Brain microvascular endothelial cell (primary cell): ENCODE results near the gene C15orf40.

ENCODE experiments used
- DNase-seq: peaks from one replicate; pipeline ENCODE4 v3.0.0-alpha.2; 2020
- H3K27ac ChIP-seq: fragments of 250-450 bp; sonication (Bioruptor Pico); 2 replicates; pipeline ENCODE4 v1.5.1; 2020; ENCODE audit warnings: mild to moderate bottlenecking, moderate library complexity
- H3K27me3 ChIP-seq: fragments of 250-450 bp; sonication (Bioruptor Pico); replicated peaks from 2 replicates; pipeline ENCODE4 v1.5.1; 2020; ENCODE audit warnings: mild to moderate bottlenecking
- H3K36me3 ChIP-seq: fragments of 250-450 bp; sonication (Bioruptor Pico); replicated peaks from 2 replicates; pipeline ENCODE4 v1.5.1; 2020; ENCODE audit warnings: mild to moderate bottlenecking
- H3K4me3 ChIP-seq: 2 replicates; pipeline ENCODE4 v1.5.1; 2011; ENCODE audit warnings: low read depth, mild to moderate bottlenecking, control low read depth, low read length, moderate library complexity
- in situ Hi-C: cut with HindIII; loops from 2 replicates; pipeline ENCODE4 v1.10.0; 2017; ENCODE audit warnings: low sequenced_read_pairs, low pct_ligation_motif_present
- TF ChIP-seq, protein P1 (sequence below): IDR thresholded peaks from 2 replicates; pipeline ENCODE4 v1.5.1; 2011; ENCODE audit warnings: low read depth, mild to moderate bottlenecking, moderate library complexity, low read length, control low read depth, inconsistent platforms; ENCODE audit errors: missing control alignments

Gene C15orf40

GRCh38 chr15:82963471-82964341, 47.7 kb downstream of the C15orf40 start:
- DNase-seq, result no peak
- Histone ChIP-seq H3K27me3 (no peaks in the 10 kb centered on the region), H3K27ac (no peak overlapping the region), H3K36me3 (no peaks in the 10 kb centered on the region), H3K4me3 (no peak overlapping the region)
- TF ChIP-seq, protein P1, sequence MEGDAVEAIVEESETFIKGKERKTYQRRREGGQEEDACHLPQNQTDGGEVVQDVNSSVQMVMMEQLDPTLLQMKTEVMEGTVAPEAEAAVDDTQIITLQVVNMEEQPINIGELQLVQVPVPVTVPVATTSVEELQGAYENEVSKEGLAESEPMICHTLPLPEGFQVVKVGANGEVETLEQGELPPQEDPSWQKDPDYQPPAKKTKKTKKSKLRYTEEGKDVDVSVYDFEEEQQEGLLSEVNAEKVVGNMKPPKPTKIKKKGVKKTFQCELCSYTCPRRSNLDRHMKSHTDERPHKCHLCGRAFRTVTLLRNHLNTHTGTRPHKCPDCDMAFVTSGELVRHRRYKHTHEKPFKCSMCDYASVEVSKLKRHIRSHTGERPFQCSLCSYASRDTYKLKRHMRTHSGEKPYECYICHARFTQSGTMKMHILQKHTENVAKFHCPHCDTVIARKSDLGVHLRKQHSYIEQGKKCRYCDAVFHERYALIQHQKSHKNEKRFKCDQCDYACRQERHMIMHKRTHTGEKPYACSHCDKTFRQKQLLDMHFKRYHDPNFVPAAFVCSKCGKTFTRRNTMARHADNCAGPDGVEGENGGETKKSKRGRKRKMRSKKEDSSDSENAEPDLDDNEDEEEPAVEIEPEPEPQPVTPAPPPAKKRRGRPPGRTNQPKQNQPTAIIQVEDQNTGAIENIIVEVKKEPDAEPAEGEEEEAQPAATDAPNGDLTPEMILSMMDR, result no peak
- in situ Hi-C loops, result no loop called here

DNA sequence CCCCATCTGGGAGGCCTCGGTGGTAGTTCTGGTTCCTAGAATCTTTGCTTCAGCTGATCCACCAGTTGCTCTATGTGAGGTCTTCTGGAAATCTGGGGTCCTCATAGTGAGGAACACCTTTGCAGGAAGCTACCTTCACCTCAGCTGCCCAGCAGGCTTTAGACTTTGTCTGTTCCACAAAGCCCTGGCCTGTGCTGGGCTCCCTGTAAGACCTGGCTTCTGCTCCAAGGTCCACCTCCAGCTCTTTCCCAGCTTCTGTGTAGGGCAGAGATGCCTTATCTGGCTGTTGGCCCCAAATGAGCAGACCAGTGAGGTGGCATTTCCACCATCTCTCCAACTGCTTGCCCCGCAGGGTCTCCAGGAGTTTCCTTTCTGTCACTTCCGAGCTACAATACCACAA, 50.7 kb downstream of the C15orf40 start:
- Histone ChIP-seq H3K4me3 (no peak overlapping the region), H3K27me3 (no peaks in the 10 kb centered on the region), H3K27ac (no peak overlapping the region), H3K36me3 (no peaks in the 10 kb centered on the region)
- no peak for DNase-seq
- TF ChIP-seq, protein P1, result no peak
- in situ Hi-C loops, result no loop called here

- Histone ChIP-seq H3K27ac (no peak overlapping the region), H3K36me3 (no peaks in the 10 kb centered on the region), H3K27me3 (no peaks in the 10 kb centered on the region), H3K4me3 (no peak overlapping the region)
- in situ Hi-C loops, result no loop called here
- TF ChIP-seq, protein P1, result no peak
- no peak for DNase-seq
These were observed 52.0 kb downstream of the C15orf40 start for GRCh38 chr15:82959423-82959822.

- in situ Hi-C loops, result no loop called here
- Histone ChIP-seq H3K4me3 (no peak overlapping the region), H3K27me3 (no peaks in the 10 kb centered on the region), H3K27ac (no peak overlapping the region), H3K36me3 (no peaks in the 10 kb centered on the region)
- TF ChIP-seq, protein P1, result no peak
- DNase-seq, result no peak
These were observed 52.8 kb downstream of the C15orf40 start for GRCh38 chr15:82958638-82959037.

- H3K27ac ChIP-seq, result no peak within 1 kb of the TSS
- H3K27me3 ChIP-seq, result peaks cover 7% of the 10 kb centered on the region
- TF ChIP-seq, protein P1, result no peak
- DNase-seq, result no peak
- no peaks in the 10 kb centered on the region for H3K36me3 ChIP-seq
- peak within 1 kb of the TSS; percentile 40 for H3K4me3 ChIP-seq
- in situ Hi-C loops, result no loop called here
These were observed 59.0 kb downstream of the C15orf40 start, which contains the start of gene HOMER2 for GRCh38 chr15:82952158-82953081. Gene HOMER2 (minus strand): TSS chr15:82952720. CDS start chr15:82952535, 185 bp downstream.
